ENCODE data around the gene GPRC5D. TPM values are rescaled to one million over a fixed set of nuclear protein-coding genes. Genes with fewer than 3 reads are reported as not detected.

The GPRC5D gene
- total RNA-seq, 1 donor from 2014 or later = not detected

DNA sequence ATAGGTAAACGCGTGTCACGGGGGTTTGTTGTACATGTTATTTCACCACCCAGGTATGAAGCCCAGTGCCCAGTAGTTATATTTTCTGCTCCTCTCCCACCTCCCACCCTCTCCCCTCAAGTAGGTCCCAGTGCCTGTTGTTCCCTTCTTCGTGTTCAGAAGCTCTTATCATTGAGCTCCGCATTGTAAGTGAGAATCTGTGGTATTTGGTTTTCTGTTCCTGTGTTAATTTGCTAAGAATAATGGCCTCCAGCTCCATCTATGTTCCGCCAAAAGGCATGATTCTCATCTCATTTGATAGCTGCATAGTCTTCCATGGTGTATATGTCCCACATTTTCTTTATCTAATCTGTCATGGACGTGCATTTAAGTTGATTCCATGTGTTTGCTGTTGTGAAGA is 6.9 kb upstream of the GPRC5D start:
- H3K4me1 Mint-ChIP-seq = no peaks in the 10 kb centered on the region

DNA sequence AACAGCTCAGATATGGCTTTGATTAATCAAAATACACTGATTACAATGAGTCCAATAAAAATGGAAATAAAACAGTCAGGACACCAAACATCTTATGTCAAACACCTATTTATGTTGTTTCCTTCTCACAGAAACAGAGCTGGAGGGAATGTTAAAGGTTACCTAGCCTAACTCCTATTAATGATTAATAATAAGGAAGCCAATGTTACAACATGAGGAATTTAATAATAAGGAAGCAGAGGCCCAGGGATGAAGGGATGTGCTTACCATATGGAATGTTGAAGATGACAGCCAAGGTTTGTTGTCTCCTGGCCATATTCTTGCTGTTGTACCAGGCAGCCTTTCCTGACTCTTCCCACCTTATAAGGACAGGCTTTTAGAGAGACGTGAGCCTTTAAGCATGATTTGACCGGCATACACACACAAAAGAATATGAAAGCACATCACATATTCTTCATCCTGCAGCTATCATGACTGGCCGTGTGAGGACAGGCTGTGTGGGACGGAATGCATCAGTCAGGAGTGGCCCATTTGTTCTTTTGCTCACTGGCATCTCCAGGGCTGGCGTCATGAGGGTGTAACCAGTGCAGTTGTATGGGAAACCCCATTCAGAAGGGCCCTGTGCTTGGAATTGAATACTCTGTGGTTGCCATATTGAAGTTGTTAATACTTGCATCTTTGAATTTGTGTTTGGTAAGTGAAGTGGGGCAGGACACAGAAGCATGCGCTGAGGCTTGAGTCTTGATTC is 3.1 kb upstream of the GPRC5D start:
- TF ChIP-seq, protein P1, sequence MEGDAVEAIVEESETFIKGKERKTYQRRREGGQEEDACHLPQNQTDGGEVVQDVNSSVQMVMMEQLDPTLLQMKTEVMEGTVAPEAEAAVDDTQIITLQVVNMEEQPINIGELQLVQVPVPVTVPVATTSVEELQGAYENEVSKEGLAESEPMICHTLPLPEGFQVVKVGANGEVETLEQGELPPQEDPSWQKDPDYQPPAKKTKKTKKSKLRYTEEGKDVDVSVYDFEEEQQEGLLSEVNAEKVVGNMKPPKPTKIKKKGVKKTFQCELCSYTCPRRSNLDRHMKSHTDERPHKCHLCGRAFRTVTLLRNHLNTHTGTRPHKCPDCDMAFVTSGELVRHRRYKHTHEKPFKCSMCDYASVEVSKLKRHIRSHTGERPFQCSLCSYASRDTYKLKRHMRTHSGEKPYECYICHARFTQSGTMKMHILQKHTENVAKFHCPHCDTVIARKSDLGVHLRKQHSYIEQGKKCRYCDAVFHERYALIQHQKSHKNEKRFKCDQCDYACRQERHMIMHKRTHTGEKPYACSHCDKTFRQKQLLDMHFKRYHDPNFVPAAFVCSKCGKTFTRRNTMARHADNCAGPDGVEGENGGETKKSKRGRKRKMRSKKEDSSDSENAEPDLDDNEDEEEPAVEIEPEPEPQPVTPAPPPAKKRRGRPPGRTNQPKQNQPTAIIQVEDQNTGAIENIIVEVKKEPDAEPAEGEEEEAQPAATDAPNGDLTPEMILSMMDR (conservative IDR thresholded peaks at IDR 0.05) = no peak
- no peak for DNase-seq (ENCODE audit: low read depth, low spot score)
- Mint-ChIP-seq H3K27ac (ENCODE audit: unreplicated experiment) (no peak overlapping the region), H3K27me3 (ENCODE audit: low read depth) (no peaks in the 10 kb centered on the region), H3K4me3 (no peak overlapping the region), H3K4me1 (no peaks in the 10 kb centered on the region), H3K9me3 (no peaks in the 10 kb centered on the region), H3K36me3 (ENCODE audit: low read depth) (no peaks in the 10 kb centered on the region)

More for the DNA sequence above, 6.9 kb upstream of the GPRC5D start:
- Mint-ChIP-seq H3K4me3 (no peak overlapping the region), H3K9me3 (no peaks in the 10 kb centered on the region), H3K27ac (ENCODE audit: unreplicated experiment) (no peak overlapping the region), H3K36me3 (ENCODE audit: low read depth) (no peaks in the 10 kb centered on the region), H3K27me3 (ENCODE audit: low read depth) (no peaks in the 10 kb centered on the region)
- TF ChIP-seq, protein P1 (conservative IDR thresholded peaks at IDR 0.05) = no peak
- DNase-seq (ENCODE audit: low read depth, low spot score) = no peak

DNA sequence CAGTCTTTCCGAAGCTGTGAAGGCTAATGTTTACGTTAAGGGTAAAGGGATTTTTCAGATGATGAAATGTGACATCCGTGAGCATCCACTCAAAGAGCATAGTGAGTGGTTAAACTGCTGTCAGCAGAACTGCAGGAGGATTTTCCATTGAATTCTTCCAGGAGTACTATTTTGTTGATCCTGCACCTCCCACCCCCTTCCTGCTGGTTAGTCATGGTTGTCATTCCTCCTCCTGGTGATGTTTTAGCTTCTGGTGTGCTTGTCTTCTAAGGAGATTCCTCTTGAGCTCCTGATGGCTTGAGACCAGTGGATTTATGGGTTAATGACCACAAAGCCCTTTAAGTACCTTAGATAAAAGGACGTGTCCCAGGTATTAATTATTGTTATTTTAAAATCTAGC is 2.4 kb upstream of the GPRC5D start:
- Mint-ChIP-seq H3K9me3 (no peaks in the 10 kb centered on the region), H3K27ac (ENCODE audit: unreplicated experiment) (no peak overlapping the region), H3K4me3 (no peak overlapping the region), H3K27me3 (ENCODE audit: low read depth) (no peaks in the 10 kb centered on the region), H3K4me1 (no peaks in the 10 kb centered on the region), H3K36me3 (ENCODE audit: low read depth) (peaks cover 6% of the 10 kb centered on the region)
- TF ChIP-seq, protein P1 (conservative IDR thresholded peaks at IDR 0.05) = no peak
- no peak for DNase-seq (ENCODE audit: low read depth, low spot score)

DNA sequence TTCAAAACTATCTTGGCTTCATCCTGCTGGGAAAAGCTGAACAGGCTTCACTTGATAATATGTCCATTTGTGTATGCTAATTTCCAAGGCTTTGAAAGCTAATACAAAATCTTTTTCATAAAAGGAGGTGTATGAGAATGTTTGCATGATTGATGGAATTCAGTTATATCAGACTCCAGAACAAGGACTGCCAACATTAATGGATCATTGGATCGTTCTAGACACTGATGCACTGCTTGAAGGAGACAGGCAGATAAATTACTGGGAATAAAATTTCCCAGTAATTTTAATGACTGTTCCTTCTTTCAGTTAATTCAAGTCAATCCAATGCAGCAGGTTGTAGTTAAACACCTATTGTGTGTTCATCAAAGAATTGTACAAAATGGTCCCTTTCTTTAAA is 466 bp downstream of the GPRC5D start:
- DNase-seq (ENCODE audit: low read depth, low spot score) = no peak
- no peaks in the 10 kb centered on the region for H3K9me3 Mint-ChIP-seq
- TF ChIP-seq, protein P1 (conservative IDR thresholded peaks at IDR 0.05) = no peak
- peaks cover 7% of the 10 kb centered on the region for H3K4me1 Mint-ChIP-seq
- H3K27ac Mint-ChIP-seq (ENCODE audit: unreplicated experiment) = no peak overlapping the region
- H3K27me3 Mint-ChIP-seq (ENCODE audit: low read depth) = no peaks in the 10 kb centered on the region
- no peak overlapping the region for H3K4me3 Mint-ChIP-seq
- peaks cover 7% of the 10 kb centered on the region for H3K36me3 Mint-ChIP-seq (ENCODE audit: low read depth)

DNA sequence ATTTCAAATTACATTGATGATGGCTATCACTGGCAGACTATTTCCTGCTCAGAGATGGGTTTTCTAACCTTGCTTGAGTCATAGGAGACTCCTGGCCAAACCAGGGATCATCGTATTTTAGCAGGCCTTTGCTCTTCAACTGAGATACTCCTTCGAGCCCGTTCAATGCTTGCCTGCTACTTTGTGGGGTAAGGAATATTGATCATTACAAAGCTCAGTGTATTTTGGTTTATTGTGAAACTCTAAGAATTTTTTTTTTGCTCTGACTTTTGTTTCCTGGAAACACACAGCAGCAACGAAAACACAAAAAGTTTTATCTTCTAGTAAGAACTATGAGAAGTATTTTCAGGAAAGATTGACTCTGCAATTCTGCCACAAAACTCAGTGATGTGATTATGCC is 4.1 kb downstream of the GPRC5D start:
- Mint-ChIP-seq H3K4me3 (no peak overlapping the region), H3K36me3 (ENCODE audit: low read depth) (peaks cover 7% of the 10 kb centered on the region), H3K27ac (ENCODE audit: unreplicated experiment) (no peak overlapping the region), H3K27me3 (ENCODE audit: low read depth) (peaks cover 3% of the 10 kb centered on the region), H3K9me3 (no peaks in the 10 kb centered on the region), H3K4me1 (peaks cover 7% of the 10 kb centered on the region)
- TF ChIP-seq, protein P1 (conservative IDR thresholded peaks at IDR 0.05) = no peak
- no peak for DNase-seq (ENCODE audit: low read depth, low spot score)
